Stimulated activated naive B cell treated with anti-CD40 and anti-IgM and Interleukin-4, amounts not matched to agents 10 μg/mL and 1 μg/mL and 100 μg/mL, for 72 hours (primary cell): Measurements from ENCODE around the gene FEZ2.
A peak's percentile ranks its signal among the peaks of the same experiment; 100 is the strongest.

Source experiments
- ATAC-seq, 2 donors: fragments of 150-1000 bp; cut with Tn5 transposase; replicated peaks; 2 replicates each; pipeline ENCODE4 v1.10.0; 2021; ENCODE audit warnings: moderate library complexity in 1 of 2
- DNase-seq: peaks from one replicate; pipeline ENCODE4 v3.0.0; 2021
- H3K27ac Mint-ChIP-seq: one replicate; pipeline ENCODE4 v1.8.0; 2022; ENCODE audit warnings: mild to moderate bottlenecking, mixed read lengths
- H3K27me3 Mint-ChIP-seq, 2 donors: one replicate each; pipeline ENCODE4 v1.8.0; 2022; ENCODE audit warnings: mixed read lengths in 2 of 2
- H3K36me3 Mint-ChIP-seq, 2 donors: one replicate each; pipeline ENCODE4 v1.8.0; 2022; ENCODE audit warnings: mixed read lengths in 2 of 2, mild to moderate bottlenecking in 1 of 2
- H3K4me1 Mint-ChIP-seq, 2 donors: one replicate each; pipeline ENCODE4 v1.8.0; 2022; ENCODE audit warnings: mixed read lengths in 2 of 2, mild to moderate bottlenecking in 1 of 2
- H3K4me3 Mint-ChIP-seq, 2 donors: one replicate each; pipeline ENCODE4 v1.8.0; 2022; ENCODE audit warnings: mild to moderate bottlenecking in 2 of 2, mixed read lengths in 2 of 2, moderate library complexity in 1 of 2
- H3K9me3 Mint-ChIP-seq, 2 donors: one replicate each; pipeline ENCODE4 v1.8.0; 2022; ENCODE audit warnings: mixed read lengths in 2 of 2, mild to moderate bottlenecking in 1 of 2

The FEZ2 gene

DNA sequence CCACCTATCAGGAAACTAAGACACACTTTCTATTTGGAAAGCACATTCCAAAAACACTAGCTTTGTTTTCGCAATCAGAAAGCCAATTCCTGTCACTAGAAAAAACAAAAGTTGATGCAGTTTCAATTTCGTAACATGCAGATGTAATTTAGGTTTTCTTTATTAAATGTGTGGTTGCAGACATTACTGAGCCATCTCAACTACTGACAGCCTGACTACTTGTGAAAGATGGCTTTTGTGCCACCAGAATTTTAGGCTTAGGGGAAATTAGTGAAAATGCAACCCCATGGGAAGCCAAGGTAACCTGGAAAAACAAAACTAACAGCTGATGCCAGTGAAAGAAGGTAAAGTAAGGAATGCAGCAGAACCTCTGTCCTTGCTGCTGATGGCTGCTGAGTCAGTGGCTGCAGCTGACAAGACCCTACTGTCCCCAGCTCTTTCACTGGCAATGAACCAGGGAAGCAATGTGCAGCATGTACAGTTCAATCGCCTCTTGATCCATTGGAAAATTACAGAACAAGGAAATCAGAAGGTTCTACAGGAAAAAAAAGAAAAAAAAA lies 34.9 kb downstream of the FEZ2 start:
- Mint-ChIP-seq H3K4me1 (peaks cover 0 to 7% of the 10 kb centered on the region in 2 donors), H3K27me3 (no peaks in the 10 kb centered on the region), H3K36me3 (peaks cover 40 to 61% of the 10 kb centered on the region in 2 donors), H3K9me3 (no peaks in the 10 kb centered on the region), H3K4me3 (no peak overlapping the region), H3K27ac (no peak overlapping the region)
- ATAC-seq (no peak), DNase-seq (no peak)

- Mint-ChIP-seq H3K27ac (no peak overlapping the region), H3K36me3 (peaks cover 35 to 55% of the 10 kb centered on the region in 2 donors)
Measured at GRCh38 chr2:36562240-36562639, 35.7 kb downstream of the FEZ2 start.

DNA sequence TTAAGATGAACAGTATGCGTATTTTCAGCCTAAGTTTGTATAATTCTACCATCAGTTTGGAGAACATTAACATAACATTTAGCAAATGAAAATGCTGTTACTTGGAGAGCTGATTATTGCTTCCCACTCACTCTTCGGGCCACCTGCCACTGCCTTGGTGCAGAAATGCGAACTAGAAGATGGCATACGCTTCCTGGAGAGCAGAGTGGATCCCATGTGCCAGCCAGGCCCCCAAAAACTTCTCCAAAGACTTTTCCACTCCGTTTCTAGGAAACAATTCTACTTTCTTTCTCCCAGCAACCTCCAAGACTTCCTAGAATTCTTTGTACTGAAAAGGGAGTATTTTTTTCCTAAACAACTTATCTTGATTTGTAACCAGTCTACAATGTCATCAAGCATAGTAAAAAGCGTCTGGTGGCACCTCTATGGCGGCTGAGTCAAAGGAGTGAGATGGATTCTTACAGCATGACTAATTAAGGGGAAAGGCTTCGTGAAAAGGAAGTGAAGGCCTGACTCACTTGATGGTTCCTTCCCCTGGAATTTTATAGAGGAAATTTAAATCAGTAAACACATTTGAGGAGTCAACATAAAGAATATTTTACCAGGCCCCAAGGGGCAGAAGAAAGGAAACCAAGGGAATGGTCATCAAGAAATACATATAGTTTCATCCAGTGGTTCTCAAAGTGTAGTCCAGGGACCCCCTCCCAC lies 36.6 kb downstream of the FEZ2 start:
- H3K4me1 Mint-ChIP-seq, result peaks cover 0 to 7% of the 10 kb centered on the region in 2 donors
- no peak for DNase-seq
- no peaks in the 10 kb centered on the region for H3K9me3 Mint-ChIP-seq
- H3K27me3 Mint-ChIP-seq, result no peaks in the 10 kb centered on the region
- H3K27ac Mint-ChIP-seq, result no peak overlapping the region
- no peak overlapping the region for H3K4me3 Mint-ChIP-seq
- H3K36me3 Mint-ChIP-seq, result peaks cover 29 to 46% of the 10 kb centered on the region in 2 donors
- no peak for ATAC-seq

More at GRCh38 chr2:36562240-36562639, 35.7 kb downstream of the FEZ2 start:
- no peak for ATAC-seq
- peaks cover 0 to 7% of the 10 kb centered on the region in 2 donors for H3K4me1 Mint-ChIP-seq
- no peak for DNase-seq
- no peak overlapping the region for H3K4me3 Mint-ChIP-seq
- no peaks in the 10 kb centered on the region for H3K9me3 Mint-ChIP-seq
- H3K27me3 Mint-ChIP-seq, result no peaks in the 10 kb centered on the region

GRCh38 chr2:36560726-36561125 lies 37.2 kb downstream of the FEZ2 start:
- Mint-ChIP-seq H3K9me3 (no peaks in the 10 kb centered on the region), H3K4me1 (peaks cover 0 to 7% of the 10 kb centered on the region in 2 donors), H3K27me3 (no peaks in the 10 kb centered on the region), H3K36me3 (peaks cover 26 to 40% of the 10 kb centered on the region in 2 donors), H3K4me3 (no peak overlapping the region), H3K27ac (no peak overlapping the region)
- ATAC-seq (no peak), DNase-seq (no peak)

DNA sequence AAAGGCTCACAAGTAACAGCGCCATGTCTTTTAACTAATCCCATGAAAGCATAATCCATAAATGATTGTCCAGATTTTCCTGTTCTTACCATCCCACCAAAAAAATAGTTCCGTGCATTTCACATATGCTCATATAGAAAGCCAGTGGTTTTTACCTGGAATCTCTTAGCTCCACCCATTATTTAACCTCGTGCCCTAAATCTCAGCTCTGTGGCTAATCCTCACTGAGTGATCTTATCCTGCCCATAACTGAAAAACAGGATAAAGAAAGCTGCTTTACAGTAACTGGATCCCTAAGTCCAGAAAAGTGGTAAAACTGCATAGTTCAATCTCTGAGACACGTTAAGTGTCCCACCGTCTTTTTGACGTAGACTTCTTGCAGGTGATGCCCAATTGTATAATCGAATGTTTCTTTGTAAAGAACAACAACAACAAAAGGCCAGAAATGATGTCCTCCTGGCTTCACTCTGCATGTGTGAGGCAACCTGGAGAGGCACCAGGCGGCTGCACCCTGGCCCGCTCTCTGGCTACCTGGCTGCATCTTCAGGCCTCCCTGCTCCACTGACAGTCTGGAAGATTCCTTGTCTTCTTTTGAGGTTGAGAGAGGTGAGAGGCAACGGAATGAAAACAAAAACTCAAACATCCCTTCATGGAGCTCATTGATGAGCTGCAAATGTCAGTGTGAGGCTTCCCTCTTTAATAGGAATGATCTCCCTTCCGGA lies 38.6 kb downstream of the FEZ2 start:
- no peaks in the 10 kb centered on the region for H3K9me3 Mint-ChIP-seq

GRCh38 chr2:36556842-36557241 lies 41.1 kb downstream of the FEZ2 start:
- H3K27me3 Mint-ChIP-seq, result no peaks in the 10 kb centered on the region
- peaks cover 18 to 42% of the 10 kb centered on the region in 2 donors for H3K36me3 Mint-ChIP-seq
- DNase-seq (no peak), ATAC-seq (no peak)
- peaks cover 6 to 10% of the 10 kb centered on the region in 2 donors for H3K4me1 Mint-ChIP-seq
- H3K4me3 Mint-ChIP-seq, result no peak overlapping the region
- no peaks in the 10 kb centered on the region for H3K9me3 Mint-ChIP-seq
- H3K27ac Mint-ChIP-seq, result no peak overlapping the region

More for the DNA sequence above, 38.6 kb downstream of the FEZ2 start:
- no peaks in the 10 kb centered on the region for H3K27me3 Mint-ChIP-seq
- peaks cover 19 to 40% of the 10 kb centered on the region in 2 donors for H3K36me3 Mint-ChIP-seq
- DNase-seq (no peak), ATAC-seq (no peak)
- no peak overlapping the region for H3K27ac Mint-ChIP-seq
- peaks cover 0 to 3% of the 10 kb centered on the region in 2 donors for H3K4me1 Mint-ChIP-seq
- no peak overlapping the region for H3K4me3 Mint-ChIP-seq

- DNase-seq, result no peak
- Mint-ChIP-seq H3K36me3 (peaks cover 14 to 40% of the 10 kb centered on the region in 2 donors), H3K9me3 (no peaks in the 10 kb centered on the region), H3K27ac (no peak overlapping the region), H3K27me3 (no peaks in the 10 kb centered on the region), H3K4me3 (no peak overlapping the region), H3K4me1 (peaks cover 6 to 10% of the 10 kb centered on the region in 2 donors)
- no peak for ATAC-seq
Measured at GRCh38 chr2:36555789-36556188, 42.2 kb downstream of the FEZ2 start.

- Mint-ChIP-seq H3K4me1 (peaks cover 6 to 10% of the 10 kb centered on the region in 2 donors), H3K36me3 (peaks cover 16 to 40% of the 10 kb centered on the region in 2 donors), H3K9me3 (no peaks in the 10 kb centered on the region), H3K27me3 (no peaks in the 10 kb centered on the region), H3K27ac (no peak overlapping the region), H3K4me3 (no peak overlapping the region)
- DNase-seq (no peak), ATAC-seq (peak; percentile 34 to 36)
Measured at GRCh38 chr2:36554531-36554930, 43.4 kb downstream of the FEZ2 start.

GRCh38 chr2:36553683-36554082 lies 44.3 kb downstream of the FEZ2 start:
- Mint-ChIP-seq H3K4me3 (no peak overlapping the region), H3K27me3 (no peaks in the 10 kb centered on the region), H3K36me3 (peaks cover 18 to 44% of the 10 kb centered on the region in 2 donors), H3K27ac (no peak overlapping the region), H3K4me1 (peaks cover 9 to 10% of the 10 kb centered on the region in 2 donors), H3K9me3 (no peaks in the 10 kb centered on the region)
- DNase-seq (no peak), ATAC-seq (peak; percentile 39 to 42)

DNA sequence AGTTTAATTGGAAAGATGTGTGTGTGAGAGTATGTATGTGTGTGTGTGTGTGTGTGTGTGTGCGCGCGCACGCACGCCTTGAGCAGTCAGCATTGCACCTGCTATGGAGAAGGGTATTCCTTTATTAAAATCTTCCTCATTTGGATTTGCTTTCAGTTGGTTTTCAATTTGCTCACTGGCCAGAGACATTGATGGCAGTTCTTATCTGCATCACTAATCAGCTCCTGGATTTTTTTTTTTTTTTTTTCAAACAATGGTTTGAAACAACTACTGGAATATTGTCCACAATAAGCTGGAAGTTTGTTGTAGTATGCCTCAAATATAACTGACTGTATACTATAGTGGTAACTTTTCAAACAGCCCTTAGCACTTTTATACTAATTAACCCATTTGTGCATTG lies 48.0 kb downstream of the FEZ2 start:
- no peak for ATAC-seq
- H3K27ac Mint-ChIP-seq, result no peak overlapping the region
- H3K36me3 Mint-ChIP-seq, result peaks cover 24 to 55% of the 10 kb centered on the region in 2 donors
- H3K4me1 Mint-ChIP-seq, result peaks cover 7 to 10% of the 10 kb centered on the region in 2 donors
- no peaks in the 10 kb centered on the region for H3K27me3 Mint-ChIP-seq
- DNase-seq, result no peak
- H3K9me3 Mint-ChIP-seq, result no peaks in the 10 kb centered on the region
- no peak overlapping the region for H3K4me3 Mint-ChIP-seq

GRCh38 chr2:36549165-36549574 lies 48.8 kb downstream of the FEZ2 start:
- H3K4me1 Mint-ChIP-seq, result peaks cover 6 to 10% of the 10 kb centered on the region in 2 donors
- no peak for DNase-seq
- no peak overlapping the region for H3K27ac Mint-ChIP-seq
- no peaks in the 10 kb centered on the region for H3K9me3 Mint-ChIP-seq
- H3K27me3 Mint-ChIP-seq, result no peaks in the 10 kb centered on the region
- no peak for ATAC-seq
- peaks cover 23 to 54% of the 10 kb centered on the region in 2 donors for H3K36me3 Mint-ChIP-seq
- H3K4me3 Mint-ChIP-seq, result no peak overlapping the region

- H3K4me3 Mint-ChIP-seq, result no peak overlapping the region
- H3K9me3 Mint-ChIP-seq, result no peaks in the 10 kb centered on the region
- DNase-seq, result no peak
- H3K27ac Mint-ChIP-seq, result no peak overlapping the region
- ATAC-seq, result no peak
- peaks cover 0 to 3% of the 10 kb centered on the region in 2 donors for H3K4me1 Mint-ChIP-seq
- H3K27me3 Mint-ChIP-seq, result no peaks in the 10 kb centered on the region
- peaks cover 17 to 45% of the 10 kb centered on the region in 2 donors for H3K36me3 Mint-ChIP-seq
Measured at GRCh38 chr2:36547906-36548305, 50.1 kb downstream of the FEZ2 start.

DNA sequence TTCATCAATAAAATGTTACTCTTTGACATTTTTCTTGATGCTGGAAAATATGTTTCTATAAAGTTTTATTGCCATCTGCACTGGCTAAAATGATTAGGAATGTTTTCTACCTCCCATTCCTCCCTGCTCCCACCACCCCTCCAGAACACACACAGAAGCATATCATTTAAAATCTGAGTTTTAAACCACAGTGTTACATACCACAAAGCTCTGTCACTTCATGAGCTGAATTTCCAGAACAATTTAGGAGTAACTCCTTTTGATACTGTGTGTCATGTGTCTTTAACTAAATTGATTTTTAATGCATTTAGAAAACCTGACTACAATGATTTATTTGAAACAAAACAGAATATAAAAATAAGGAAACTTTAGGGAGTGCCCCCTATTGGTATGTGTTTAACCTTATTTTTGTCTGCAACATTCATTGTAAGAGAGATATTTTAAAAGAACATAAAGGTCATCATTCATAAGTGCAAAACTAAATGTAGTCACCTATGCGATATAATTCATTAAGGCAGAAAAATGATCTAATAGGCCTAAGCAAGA lies 52.0 kb downstream of the FEZ2 start:
- no peak overlapping the region for H3K4me3 Mint-ChIP-seq
- ATAC-seq, result no peak
- no peak overlapping the region for H3K27ac Mint-ChIP-seq
- H3K9me3 Mint-ChIP-seq, result no peaks in the 10 kb centered on the region
- DNase-seq, result no peak
- no peaks in the 10 kb centered on the region for H3K27me3 Mint-ChIP-seq
- peaks cover 15 to 39% of the 10 kb centered on the region in 2 donors for H3K36me3 Mint-ChIP-seq
- peaks cover 0 to 3% of the 10 kb centered on the region in 2 donors for H3K4me1 Mint-ChIP-seq

DNA sequence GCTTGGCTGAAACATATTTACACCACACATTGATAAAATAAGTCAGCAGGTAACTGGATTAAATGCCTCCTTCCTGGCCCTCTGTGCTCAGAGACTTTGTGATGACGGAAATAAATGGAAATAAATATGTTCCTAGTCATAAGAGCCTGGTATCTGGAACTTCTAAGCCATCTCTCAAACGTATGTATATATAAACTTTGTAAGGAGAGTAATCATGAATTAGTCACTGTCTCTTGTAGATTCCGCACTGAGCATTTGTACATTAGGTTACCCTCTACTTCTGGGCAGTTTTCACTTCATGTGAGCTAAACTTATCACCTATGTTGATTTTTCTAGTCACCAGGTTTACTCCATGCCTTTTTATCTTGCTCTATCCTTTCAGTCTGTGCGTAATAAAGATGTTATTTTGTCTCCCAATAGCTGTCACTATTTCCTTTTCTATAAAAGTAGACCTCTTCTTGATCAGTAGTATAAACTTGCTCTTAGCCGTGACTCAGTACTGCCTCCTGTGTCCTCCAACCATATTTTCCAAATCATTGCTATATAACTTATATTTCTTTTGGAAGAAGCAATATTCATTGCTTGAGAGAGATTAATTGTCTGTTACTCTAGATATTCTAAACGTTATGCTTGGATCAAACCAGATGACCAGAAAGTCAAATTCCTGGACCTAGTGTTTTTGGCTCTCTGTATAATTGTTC lies 53.2 kb downstream of the FEZ2 start:
- Mint-ChIP-seq H3K9me3 (no peaks in the 10 kb centered on the region), H3K4me1 (peaks cover 0 to 3% of the 10 kb centered on the region in 2 donors), H3K27ac (no peak overlapping the region), H3K4me3 (no peak overlapping the region), H3K27me3 (no peaks in the 10 kb centered on the region), H3K36me3 (peaks cover 12 to 36% of the 10 kb centered on the region in 2 donors)
- ATAC-seq (no peak), DNase-seq (no peak)
